Endothelial cell of umbilical vein (primary cell): ENCODE results near the gene IPO9. TPM values are rescaled to one million over a fixed set of nuclear protein-coding genes. Genes with fewer than 3 reads are reported as not detected.
A peak's percentile ranks its signal among the peaks of the same experiment; 100 is the strongest.

Experiments used
- BruUV-seq: library from RNA; stranded (reverse); fragments of 400-500 nt; replicated peaks from 2 replicates; lab custom pipeline; 2021; lab: Mats Ljungman, UMichigan
- CTCF ChIA-PET: fragments of 300-600, 350-600 bp; sonication (Branson Sonifier 250); formaldehyde crosslinking; loops from one replicate; lab custom pipeline; 2021; ENCODE audit warnings: antibody characterized with exemption, inconsistent platforms; lab: Charles Lee
- POLR2A ChIA-PET: fragments of 300-600, 350-600 bp; sonication (Branson Sonifier 250); formaldehyde crosslinking; loops from one replicate; lab custom pipeline; 2021; ENCODE audit warnings: antibody characterized with exemption, inconsistent platforms; lab: Charles Lee
- DNase-seq: peaks from one replicate; pipeline ENCODE4 v3.0.0-alpha.2; 2011; ENCODE audit warnings: low read depth, low spot score
- FAIRE-seq: peaks from 2 replicates; lab custom pipeline; 2011; peaks lifted over from hg19 to GRCh38; lab: Jason Lieb, UNC
- H2AFZ ChIP-seq: 2 replicates; pipeline ENCODE4 v1.6.0; 2012; ENCODE audit warnings: low read depth, low read length, control low read depth, inconsistent platforms
- H3K27ac ChIP-seq: 2 replicates; pipeline ENCODE4 v1.5.1; 2011; ENCODE audit warnings: low read depth, mild to moderate bottlenecking, control low read depth, low read length, moderate library complexity; ENCODE audit not compliant: insufficient read depth
- H3K27me3 ChIP-seq, 2 experiments: 2 replicates each; pipeline versions ENCODE4 v1.6.0 to v1.6.1; 2011; ENCODE audit warnings: low read length in 2 of 2, mixed read lengths in 1 of 2; ENCODE audit not compliant: control insufficient read depth in 2 of 2, insufficient read depth in 2 of 2
- H3K36me3 ChIP-seq, 2 experiments: 2 replicates in 1 of 2; 3 replicates in 1 of 2; pipeline ENCODE4 v1.5.1; 2011; ENCODE audit warnings: low read length in 2 of 2, mild to moderate bottlenecking in 1 of 2, moderate library complexity in 1 of 2; ENCODE audit not compliant: control insufficient read depth in 2 of 2, insufficient read depth in 2 of 2; ENCODE audit errors: extremely low read depth in 1 of 2
- H3K4me1 ChIP-seq: 3 replicates; pipeline ENCODE4 v1.5.1; 2011; ENCODE audit warnings: mild to moderate bottlenecking, low read length; ENCODE audit not compliant: control insufficient read depth, insufficient read depth; ENCODE audit errors: extremely low read depth
- H3K4me2 ChIP-seq: 2 replicates; pipeline ENCODE4 v1.6.1; 2011; ENCODE audit warnings: low read length, control low read depth, mixed read lengths; ENCODE audit not compliant: insufficient read depth
- H3K4me3 ChIP-seq, 3 experiments: fragments of 200-600 bp in 1 of 3; sonication (generic), shearing (Covaris generic) in 1 of 3; replicated peaks in 1 of 3; 2 replicates each; pipeline ENCODE4 v1.5.1; 2011 to 2016; ENCODE audit warnings: control low read depth in 3 of 3, low read length in 3 of 3, mild to moderate bottlenecking in 2 of 3, inconsistent platforms in 1 of 3, low read depth in 1 of 3, moderate library complexity in 1 of 3; ENCODE audit not compliant: insufficient read depth in 1 of 3
- H3K79me2 ChIP-seq: 2 replicates; pipeline ENCODE4 v1.6.0; 2012; ENCODE audit warnings: low read length, inconsistent platforms; ENCODE audit not compliant: control insufficient read depth, insufficient read depth
- H3K9ac ChIP-seq: replicated peaks from 2 replicates; pipeline ENCODE3; 2011; ENCODE audit warnings: low read length, control low read depth; ENCODE audit not compliant: insufficient read depth; ENCODE audit errors: extremely low read depth
- H3K9me1 ChIP-seq: replicated peaks from 3 replicates; pipeline ENCODE4 v1.6.0; 2011; ENCODE audit warnings: mild to moderate bottlenecking, low read length; ENCODE audit not compliant: control insufficient read depth, insufficient read depth; ENCODE audit errors: extremely low read depth
- H3K9me3 ChIP-seq: replicated peaks from 2 replicates; pipeline ENCODE4 v1.5.1; 2012; ENCODE audit warnings: low read length, inconsistent platforms; ENCODE audit not compliant: control insufficient read depth, insufficient read depth
- H4K20me1 ChIP-seq: replicated peaks from 2 replicates; pipeline ENCODE3; 2011; ENCODE audit warnings: mild to moderate bottlenecking, low read length; ENCODE audit not compliant: control insufficient read depth, insufficient read depth; ENCODE audit errors: extremely low read depth
- EZH2 ChIP-seq: IDR thresholded peaks from 2 replicates; pipeline ENCODE4 v1.6.1; 2012; ENCODE audit warnings: borderline replicate concordance, low read depth, mild to moderate bottlenecking, moderate library complexity, low read length, inconsistent platforms; ENCODE audit not compliant: severe bottlenecking
- FOS ChIP-seq: IDR thresholded peaks from 2 replicates; pipeline ENCODE4 v1.6.1; 2011; ENCODE audit warnings: mild to moderate bottlenecking, low read length, moderate library complexity, borderline replicate concordance; ENCODE audit not compliant: insufficient read depth
- GATA2 ChIP-seq: IDR thresholded peaks from 2 replicates; pipeline ENCODE4 v1.7.0; 2011; ENCODE audit warnings: low read depth, mild to moderate bottlenecking, moderate library complexity, mixed read lengths, low read length; ENCODE audit not compliant: insufficient read length, insufficient read depth
- MYC ChIP-seq: IDR thresholded peaks from one replicate; pipeline ENCODE4 v1.6.1; 2011; ENCODE audit warnings: mild to moderate bottlenecking, low read depth, low read length
- POLR2AphosphoS5 ChIP-seq: IDR thresholded peaks from 2 replicates; pipeline ENCODE4 v1.6.1; 2012; ENCODE audit warnings: low read depth, mild to moderate bottlenecking, control low read depth, low read length, moderate library complexity; ENCODE audit not compliant: insufficient read depth
- dilution Hi-C: fragments of 300-500 bp; cut with MboI; formaldehyde crosslinking; loops from one replicate; pipeline ENCODE4 v1.15.0; 2019; ENCODE audit warnings: low sequenced_read_pairs; ENCODE audit not compliant: extremely low pct_ligation_motif_present
- intact Hi-C: fragments of 100-400 bp; cut with micrococcal nuclease; formaldehyde crosslinking; loops from one replicate; pipeline ENCODE4 v1.10.0; 2022
- polyA plus RNA-seq, 4 experiments: library from polyadenylated mRNA; depleted of rRNA in 3 of 4; stranded (reverse) in 3 of 4; unstranded in 1 of 4; fragments of >200 nt; gene quantifications; 2 replicates each; pipeline versions ENCODE4 v1.2.1 to v1.2.3, GENCODE V29; 2011 to 2012; ENCODE audit warnings: missing spikeins in 1 of 4
- total RNA-seq: library from RNA; stranded (reverse); gene quantifications from 2 replicates; pipeline ENCODE4 v1.2.3, GENCODE V29; 2021
- TF ChIP-seq, protein P1 (sequence below), 2 donors: IDR thresholded peaks; 1 replicate in 1 of 2; 2 replicates in 1 of 2; pipeline ENCODE4 v1.5.1; 2011; ENCODE audit warnings: low read length in 2 of 2, mild to moderate bottlenecking in 2 of 2, moderate library complexity in 2 of 2, control low read depth in 1 of 2, inconsistent platforms in 1 of 2, low read depth in 1 of 2; ENCODE audit not compliant: insufficient read depth in 1 of 2; ENCODE audit errors: extremely low read depth in 1 of 2

The IPO9 gene
- total and polyA plus RNA-seq, 2 donors (not counting 3 experiments of a cell fraction or from before 2014, with no cell fraction given), result 53.4 to 104 TPM

GRCh38 chr1:201874672-201875071 is 45.7 kb downstream of the IPO9 start:
- Histone ChIP-seq H3K4me2 (no peak overlapping the region), H3K4me1 (no peaks in the 10 kb centered on the region), H3K79me2 (no peaks in the 10 kb centered on the region), H3K4me3 (no peak overlapping the region), H3K9me3 (no peaks in the 10 kb centered on the region), H3K27ac (no peak overlapping the region), H3K27me3 (no peaks in the 10 kb centered on the region), H3K9ac (no peak overlapping the region), H3K9me1 (no peaks in the 10 kb centered on the region), H4K20me1 (no peaks in the 10 kb centered on the region), H2AFZ (no peak overlapping the region), H3K36me3 (peaks cover 36 to 47% of the 10 kb centered on the region in 2 experiments)
- no peak for FAIRE-seq
- CTCF ChIA-PET, result interaction anchor here (0.7 to 1.5 kb wide), 4 partner anchors 10 to 125 kb away, joined by 3 to 5 read pairs (median 4); no protein-coding TSS in a partner anchor
- DNase-seq, result no peak
- BruUV-seq, result no TSS peak
- no peak for TF ChIP-seq FOS
- TF ChIP-seq POLR2AphosphoS5, result no peak
- no peak for TF ChIP-seq MYC
- no peak for TF ChIP-seq EZH2
- no peak for TF ChIP-seq GATA2
- dilution Hi-C loops, result no loop called here
- POLR2A ChIA-PET, result no interaction called here
- intact Hi-C loops, result no loop called here

DNA sequence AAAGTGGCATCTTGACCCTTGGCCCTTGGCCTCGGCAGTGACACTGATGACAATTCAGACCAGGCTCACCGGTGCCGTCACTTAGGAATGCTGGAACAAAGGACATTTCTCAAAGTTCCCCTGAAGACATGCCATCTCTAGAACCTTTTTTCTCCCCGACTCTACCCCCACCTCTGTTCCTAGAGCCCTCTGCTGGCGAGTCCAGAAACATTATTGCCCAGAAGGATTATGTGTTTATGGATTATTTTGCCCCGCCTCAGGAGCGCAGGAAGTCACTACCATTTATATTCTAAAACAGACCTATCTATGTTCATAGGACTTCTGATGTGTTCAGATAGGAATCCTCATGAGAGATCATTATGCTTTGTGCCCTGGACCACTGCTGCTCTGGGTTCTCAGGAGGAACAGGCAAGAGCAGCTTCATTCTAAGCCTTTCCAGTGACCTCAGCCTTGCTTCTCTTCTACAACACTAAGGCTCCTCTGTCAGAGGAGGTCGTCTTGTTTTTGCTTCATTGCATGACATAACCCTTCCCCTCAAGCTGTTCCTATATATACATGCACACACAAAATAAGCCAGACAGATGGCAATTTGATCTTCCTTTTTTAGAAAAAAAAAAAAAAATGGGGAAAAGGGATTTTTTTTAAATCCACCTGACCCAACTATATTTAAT is 47.3 kb downstream of the IPO9 start:
- dilution Hi-C loops (no loop called here), intact Hi-C loops (loop anchor here (1.0 kb wide), 1 partner anchor 47 kb away; the partner anchor contains the start of gene IPO9)
- Histone ChIP-seq H3K4me3 (no peak overlapping the region), H4K20me1 (no peaks in the 10 kb centered on the region), H3K36me3 (peaks cover 24 to 35% of the 10 kb centered on the region in 2 experiments), H3K27me3 (no peaks in the 10 kb centered on the region), H3K9ac (no peak overlapping the region), H3K9me3 (no peaks in the 10 kb centered on the region), H3K4me2 (no peak overlapping the region), H3K9me1 (no peaks in the 10 kb centered on the region), H2AFZ (no peak overlapping the region), H3K27ac (no peak overlapping the region), H3K4me1 (no peaks in the 10 kb centered on the region), H3K79me2 (no peaks in the 10 kb centered on the region)
- TF ChIP-seq GATA2 (no peak), POLR2AphosphoS5 (no peak)
- TF ChIP-seq, protein P1, sequence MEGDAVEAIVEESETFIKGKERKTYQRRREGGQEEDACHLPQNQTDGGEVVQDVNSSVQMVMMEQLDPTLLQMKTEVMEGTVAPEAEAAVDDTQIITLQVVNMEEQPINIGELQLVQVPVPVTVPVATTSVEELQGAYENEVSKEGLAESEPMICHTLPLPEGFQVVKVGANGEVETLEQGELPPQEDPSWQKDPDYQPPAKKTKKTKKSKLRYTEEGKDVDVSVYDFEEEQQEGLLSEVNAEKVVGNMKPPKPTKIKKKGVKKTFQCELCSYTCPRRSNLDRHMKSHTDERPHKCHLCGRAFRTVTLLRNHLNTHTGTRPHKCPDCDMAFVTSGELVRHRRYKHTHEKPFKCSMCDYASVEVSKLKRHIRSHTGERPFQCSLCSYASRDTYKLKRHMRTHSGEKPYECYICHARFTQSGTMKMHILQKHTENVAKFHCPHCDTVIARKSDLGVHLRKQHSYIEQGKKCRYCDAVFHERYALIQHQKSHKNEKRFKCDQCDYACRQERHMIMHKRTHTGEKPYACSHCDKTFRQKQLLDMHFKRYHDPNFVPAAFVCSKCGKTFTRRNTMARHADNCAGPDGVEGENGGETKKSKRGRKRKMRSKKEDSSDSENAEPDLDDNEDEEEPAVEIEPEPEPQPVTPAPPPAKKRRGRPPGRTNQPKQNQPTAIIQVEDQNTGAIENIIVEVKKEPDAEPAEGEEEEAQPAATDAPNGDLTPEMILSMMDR (IDR thresholded peaks at IDR 0.05; ENCODE audit: extremely low read depth in 1 of 2, insufficient read depth in 1 of 2, low read depth in 1 of 2, low read length in 2 of 2), result peak; percentile 48 to 52
- FAIRE-seq, result peak; percentile 61
- TSS peak; percentile 18 for BruUV-seq
- CTCF ChIA-PET, result interaction anchor here (2.0 kb wide), 1 partner anchor 12 kb away, joined by 13 read pairs; no protein-coding TSS in a partner anchor
- POLR2A ChIA-PET, result no interaction called here
- peak; percentile 42 for DNase-seq
